Gastrocnemius medialis (tissue), 4 donors: ENCODE measurements around the gene F13A1. TPM values are rescaled to one million over a fixed set of nuclear protein-coding genes. Genes with fewer than 3 reads are reported as not detected.

ENCODE experiments used
- ATAC-seq, 2 donors: fragments of 150-250 bp; one replicate each; pipeline ENCODE4 v1.9.1; 2016
- DNase-seq, 2 donors: peaks; one replicate each; pipeline ENCODE4 v3.0.0-alpha.2; 2019
- H3K27ac ChIP-seq, 4 donors: fragments of 200-600 bp; sonication (generic); 1 replicate in 1 of 4; 2 replicates in 3 of 4; pipeline ENCODE4 v1.5.1; 2016 to 2018; ENCODE audit warnings: mild to moderate bottlenecking in 2 of 4, moderate library complexity in 1 of 4
- H3K27me3 ChIP-seq, 3 donors: fragments of 200-600 bp; sonication (generic) in 2 of 3; 1 replicate in 1 of 3; 2 replicates in 2 of 3; pipeline versions ENCODE4 v1.5.1 to v1.6.0; 2016 to 2019; ENCODE audit warnings: mild to moderate bottlenecking in 1 of 3, moderate library complexity in 1 of 3
- H3K36me3 ChIP-seq, 2 donors: fragments of 200-600 bp; sonication (generic) in 1 of 2; one replicate each; pipeline ENCODE4 v1.5.1; 2017 to 2018
- H3K4me1 ChIP-seq, 2 donors: fragments of 200-600 bp; sonication (generic) in 1 of 2; one replicate each; pipeline ENCODE4 v1.5.1; 2016 to 2017; ENCODE audit warnings: mild to moderate bottlenecking in 2 of 2
- H3K4me3 ChIP-seq, 4 donors: fragments of 200-600 bp; sonication (generic) in 3 of 4; 1 replicate in 1 of 4; 2 replicates in 3 of 4; pipeline ENCODE4 v1.5.1; 2016 to 2019; ENCODE audit warnings: mild to moderate bottlenecking in 2 of 4
- H3K9me3 ChIP-seq, 3 donors: fragments of 200-600 bp; sonication (generic) in 2 of 3; 1 replicate in 1 of 3; 2 replicates in 2 of 3; pipeline ENCODE4 v1.5.1; 2016 to 2019
- POLR2A ChIP-seq, 2 donors: fragments of 450-650 bp; IDR thresholded peaks; one replicate each; pipeline ENCODE4 v1.6.1; 2017; ENCODE audit warnings: antibody characterized with exemption in 2 of 2, mild to moderate bottlenecking in 2 of 2, moderate library complexity in 2 of 2
- in situ Hi-C, 4 donors: fragments of 200-750 bp; cut with MboI; loops; one replicate each; pipeline versions ENCODE4 v1.15.0 to v1.8.0; 2017; ENCODE audit warnings: low sequenced_read_pairs in 4 of 4
- intact Hi-C: fragments of 100-400 bp; cut with DNase I; formaldehyde crosslinking; loops from one replicate; pipeline ENCODE4 v1.15.1; 2023; ENCODE audit warnings: low total_unique reads
- total RNA-seq, 4 donors: library from RNA; depleted of rRNA; stranded (reverse); fragments of >200 nt; gene quantifications; one replicate each; pipeline versions ENCODE4 v1.1.0 to v1.2.3, GENCODE V29; 2016
- TF ChIP-seq, protein P1 (sequence below), 5 experiments: fragments of 450-650 bp in 3 of 5; fragments of 200-600 bp in 2 of 5; sonication (generic) in 2 of 5; IDR thresholded peaks in 4 of 5; conservative IDR thresholded peaks in 1 of 5; 1 replicate in 4 of 5; 2 replicates in 1 of 5; pipeline ENCODE4 v1.5.1; 2016 to 2019; ENCODE audit warnings: antibody characterized with exemption in 5 of 5, mild to moderate bottlenecking in 3 of 5, moderate library complexity in 3 of 5

Gene F13A1
- total RNA-seq, 4 donors from 2014 or later, result 19.9 to 61.1 (median 33.9) TPM

- TF ChIP-seq POLR2A (IDR thresholded peaks at IDR 0.05), result no peak
- TF ChIP-seq, protein P1, sequence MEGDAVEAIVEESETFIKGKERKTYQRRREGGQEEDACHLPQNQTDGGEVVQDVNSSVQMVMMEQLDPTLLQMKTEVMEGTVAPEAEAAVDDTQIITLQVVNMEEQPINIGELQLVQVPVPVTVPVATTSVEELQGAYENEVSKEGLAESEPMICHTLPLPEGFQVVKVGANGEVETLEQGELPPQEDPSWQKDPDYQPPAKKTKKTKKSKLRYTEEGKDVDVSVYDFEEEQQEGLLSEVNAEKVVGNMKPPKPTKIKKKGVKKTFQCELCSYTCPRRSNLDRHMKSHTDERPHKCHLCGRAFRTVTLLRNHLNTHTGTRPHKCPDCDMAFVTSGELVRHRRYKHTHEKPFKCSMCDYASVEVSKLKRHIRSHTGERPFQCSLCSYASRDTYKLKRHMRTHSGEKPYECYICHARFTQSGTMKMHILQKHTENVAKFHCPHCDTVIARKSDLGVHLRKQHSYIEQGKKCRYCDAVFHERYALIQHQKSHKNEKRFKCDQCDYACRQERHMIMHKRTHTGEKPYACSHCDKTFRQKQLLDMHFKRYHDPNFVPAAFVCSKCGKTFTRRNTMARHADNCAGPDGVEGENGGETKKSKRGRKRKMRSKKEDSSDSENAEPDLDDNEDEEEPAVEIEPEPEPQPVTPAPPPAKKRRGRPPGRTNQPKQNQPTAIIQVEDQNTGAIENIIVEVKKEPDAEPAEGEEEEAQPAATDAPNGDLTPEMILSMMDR (IDR thresholded peaks at IDR 0.05 in 4 of 5, conservative IDR thresholded peaks at IDR 0.05 in 1 of 5), result no peak
- Histone ChIP-seq H3K27me3 (no peaks in the 10 kb centered on the region), H3K36me3 (no peaks in the 10 kb centered on the region), H3K27ac (no peak overlapping the region), H3K4me3 (no peak overlapping the region), H3K9me3 (no peaks in the 10 kb centered on the region), H3K4me1 (no peaks in the 10 kb centered on the region)
- intact Hi-C loops (no loop called here), in situ Hi-C loops (no loop called here)
- no peak for ATAC-seq
- DNase-seq, result no peak
These were observed 119.3 kb downstream of the F13A1 start for GRCh38 chr6:6201200-6201599.

- no peaks in the 10 kb centered on the region for H3K27me3 ChIP-seq
- H3K4me1 ChIP-seq, result no peaks in the 10 kb centered on the region
- no peaks in the 10 kb centered on the region for H3K36me3 ChIP-seq
- no peak overlapping the region for H3K27ac ChIP-seq
- intact Hi-C loops (no loop called here), in situ Hi-C loops (no loop called here)
- DNase-seq (no peak), ATAC-seq (no peak)
- no peaks in the 10 kb centered on the region for H3K9me3 ChIP-seq
- H3K4me3 ChIP-seq, result no peak overlapping the region
- no peak for TF ChIP-seq POLR2A (IDR thresholded peaks at IDR 0.05)
- TF ChIP-seq, protein P1 (IDR thresholded peaks at IDR 0.05 in 4 of 5, conservative IDR thresholded peaks at IDR 0.05 in 1 of 5), result no peak
These were observed 120.8 kb downstream of the F13A1 start for GRCh38 chr6:6199678-6200077.

DNA sequence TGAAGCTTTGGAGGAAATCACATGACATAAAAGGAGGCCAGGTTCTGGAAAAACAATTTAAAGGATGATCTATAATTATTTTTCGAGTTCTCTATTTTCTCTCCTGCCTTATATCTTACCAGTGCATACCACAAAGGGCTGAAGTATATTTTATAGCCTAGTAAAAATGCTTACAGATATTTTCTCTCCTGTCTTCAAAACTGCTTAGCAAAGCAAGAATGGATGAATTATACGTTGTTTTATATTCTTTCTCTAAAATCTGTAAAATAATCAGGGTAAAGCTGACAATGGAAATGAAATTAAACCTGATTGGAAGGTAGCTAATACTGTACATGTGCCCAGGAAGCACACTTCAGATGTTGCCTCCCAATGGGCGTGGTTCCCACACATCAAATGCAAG lies 123.7 kb downstream of the F13A1 start:
- ATAC-seq, result no peak

DNA sequence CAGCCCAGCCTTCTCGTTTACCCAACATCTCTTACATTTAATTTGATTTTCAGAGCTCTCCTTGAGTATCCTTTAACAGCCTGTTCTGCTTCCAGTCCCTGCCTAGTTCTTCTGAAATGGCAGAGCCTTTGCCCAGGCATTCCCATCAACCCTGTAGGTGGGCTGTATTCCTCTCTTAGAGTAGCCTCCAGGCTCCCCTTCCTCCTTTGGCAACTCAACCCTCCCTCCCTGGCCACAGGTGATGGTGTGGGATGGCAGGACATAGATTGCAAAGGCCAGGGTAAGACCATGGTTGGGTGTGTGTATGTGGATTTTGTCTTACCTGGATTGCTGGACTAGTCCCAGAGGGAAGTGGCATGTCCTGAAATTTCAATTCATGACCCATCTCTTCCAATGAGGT lies 125.4 kb downstream of the F13A1 start:
- intact Hi-C loops (no loop called here), in situ Hi-C loops (no loop called here)
- ATAC-seq (no peak), DNase-seq (no peak)
- Histone ChIP-seq H3K27ac (no peak overlapping the region), H3K36me3 (no peaks in the 10 kb centered on the region), H3K4me1 (no peaks in the 10 kb centered on the region), H3K9me3 (no peaks in the 10 kb centered on the region), H3K4me3 (no peak overlapping the region), H3K27me3 (no peaks in the 10 kb centered on the region)
- no peak for TF ChIP-seq POLR2A (IDR thresholded peaks at IDR 0.05)
- TF ChIP-seq, protein P1 (IDR thresholded peaks at IDR 0.05 in 4 of 5, conservative IDR thresholded peaks at IDR 0.05 in 1 of 5), result no peak

More for the DNA sequence above, 123.7 kb downstream of the F13A1 start:
- DNase-seq, result no peak
- in situ Hi-C loops (no loop called here), intact Hi-C loops (no loop called here)
- H3K4me1 ChIP-seq, result no peaks in the 10 kb centered on the region
- H3K36me3 ChIP-seq, result no peaks in the 10 kb centered on the region
- no peak for TF ChIP-seq POLR2A (IDR thresholded peaks at IDR 0.05)
- TF ChIP-seq, protein P1 (IDR thresholded peaks at IDR 0.05 in 4 of 5, conservative IDR thresholded peaks at IDR 0.05 in 1 of 5), result no peak
- H3K27ac ChIP-seq, result no peak overlapping the region
- H3K27me3 ChIP-seq, result no peaks in the 10 kb centered on the region
- H3K4me3 ChIP-seq, result no peak overlapping the region
- H3K9me3 ChIP-seq, result no peaks in the 10 kb centered on the region

DNA sequence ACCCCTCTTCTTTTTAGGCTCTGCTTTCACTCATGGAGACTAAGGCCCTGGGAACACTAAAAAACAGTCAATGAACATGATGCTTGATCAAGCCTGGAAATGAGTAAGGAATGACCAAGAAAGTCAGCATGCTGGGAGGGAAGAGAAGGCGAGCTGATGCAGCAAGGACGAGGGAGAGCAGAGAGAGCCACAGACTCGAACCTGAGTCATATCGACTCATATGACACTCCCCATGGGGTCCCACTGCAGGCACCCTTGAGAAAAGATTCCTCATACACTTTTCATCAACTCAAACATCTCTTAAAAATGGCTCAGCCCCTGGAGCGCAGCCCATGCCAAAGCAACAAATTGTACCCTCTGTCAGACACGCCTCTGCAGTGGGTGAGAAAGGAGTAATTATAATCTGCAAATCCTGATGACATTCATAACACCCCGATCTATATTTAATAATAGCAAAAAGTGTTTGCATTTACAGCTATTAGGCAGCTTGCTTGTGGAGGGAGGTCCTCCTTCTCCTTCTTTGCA lies 127.2 kb downstream of the F13A1 start:
- H3K27ac ChIP-seq, result no peak overlapping the region
- H3K4me3 ChIP-seq, result no peak overlapping the region
- H3K9me3 ChIP-seq, result no peaks in the 10 kb centered on the region
- H3K4me1 ChIP-seq, result no peaks in the 10 kb centered on the region
- intact Hi-C loops, result no loop called here
- ATAC-seq (no peak), DNase-seq (no peak)
- H3K27me3 ChIP-seq, result no peaks in the 10 kb centered on the region
- in situ Hi-C loops, result no loop called here
- H3K36me3 ChIP-seq, result no peaks in the 10 kb centered on the region
- TF ChIP-seq, protein P1 (IDR thresholded peaks at IDR 0.05 in 4 of 5, conservative IDR thresholded peaks at IDR 0.05 in 1 of 5), result no peak
- no peak for TF ChIP-seq POLR2A (IDR thresholded peaks at IDR 0.05)
